Karpas-422 (cell line): ENCODE measurements around the gene OR4F15. TPM values are rescaled to one million over a fixed set of nuclear protein-coding genes. Genes with fewer than 3 reads are reported as not detected.

Experiments
- DNase-seq: peaks from one replicate; pipeline ENCODE4 v3.0.0-alpha.2; 2015
- H2AFZ ChIP-seq: fragments of 200-600 bp; sonication (generic); 2 replicates; pipeline ENCODE4 v1.6.1; 2014; ENCODE audit warnings: antibody characterized with exemption, low read length, mixed read lengths
- H3K27ac ChIP-seq: fragments of 200-600 bp; sonication (generic); 2 replicates; pipeline ENCODE4 v1.5.1; 2014; ENCODE audit warnings: mild to moderate bottlenecking, low read length, moderate library complexity
- H3K27me3 ChIP-seq: fragments of 200-600 bp; sonication (generic); 2 replicates; pipeline ENCODE4 v1.6.1; 2014; ENCODE audit warnings: low read length, mixed read lengths
- H3K36me3 ChIP-seq: fragments of 200-600 bp; sonication (generic); 2 replicates; pipeline ENCODE4 v1.6.1; 2014; ENCODE audit warnings: low read length, mixed read lengths; ENCODE audit not compliant: insufficient read depth
- H3K4me1 ChIP-seq: fragments of 200-600 bp; sonication (generic); 2 replicates; pipeline ENCODE4 v1.6.1; 2014; ENCODE audit warnings: mild to moderate bottlenecking, low read length, mixed read lengths
- H3K4me2 ChIP-seq: fragments of 200-600 bp; sonication (generic); 2 replicates; pipeline ENCODE4 v1.6.1; 2014; ENCODE audit warnings: low read length, low read depth, mild to moderate bottlenecking; ENCODE audit not compliant: poor library complexity, severe bottlenecking
- H3K4me3 ChIP-seq: fragments of 200-600 bp; sonication (generic); 2 replicates; pipeline ENCODE4 v1.5.1; 2014; ENCODE audit warnings: mild to moderate bottlenecking, antibody characterized with exemption, low read length, mixed read lengths
- H3K79me2 ChIP-seq: fragments of 200-600 bp; sonication (generic); 2 replicates; pipeline ENCODE4 v1.6.1; 2014; ENCODE audit warnings: mild to moderate bottlenecking, low read length, mixed read lengths
- H3K9ac ChIP-seq: fragments of 200-600 bp; sonication (generic); 2 replicates; pipeline ENCODE4 v1.6.0; 2014; ENCODE audit warnings: low read length
- H3K9me2 ChIP-seq: fragments of 200-600 bp; sonication (generic), shearing (Covaris generic); replicated peaks from 2 replicates; pipeline ENCODE4 v1.6.0; 2014; ENCODE audit warnings: mild to moderate bottlenecking, low read length, moderate library complexity; ENCODE audit not compliant: insufficient read depth
- H3K9me3 ChIP-seq: fragments of 300-700, 200-600 bp; sonication (generic); 2 replicates; pipeline ENCODE4 v1.6.1; 2014; ENCODE audit warnings: low read length, mixed read lengths
- H4K20me1 ChIP-seq: fragments of 200-600 bp; sonication (generic); 2 replicates; pipeline ENCODE4 v1.6.1; 2014; ENCODE audit warnings: mild to moderate bottlenecking, antibody characterized with exemption, low read length, low read depth; ENCODE audit not compliant: insufficient read depth
- small RNA-seq: library from RNA; depleted of rRNA; stranded (forward); fragments of <200 nt; gene quantifications from one replicate; pipeline ENCODE3, GENCODE V24; 2014
- total RNA-seq: library from RNA; depleted of rRNA; stranded (reverse); fragments of >200 nt; shearing (Covaris generic); gene quantifications from 2 replicates; pipeline ENCODE4 v1.2.3, GENCODE V29; 2014; ENCODE audit warnings: low replicate concordance; rRNA removed

Gene OR4F15
- total RNA-seq, 1 experiment from 2014 or later: not detected

DNA sequence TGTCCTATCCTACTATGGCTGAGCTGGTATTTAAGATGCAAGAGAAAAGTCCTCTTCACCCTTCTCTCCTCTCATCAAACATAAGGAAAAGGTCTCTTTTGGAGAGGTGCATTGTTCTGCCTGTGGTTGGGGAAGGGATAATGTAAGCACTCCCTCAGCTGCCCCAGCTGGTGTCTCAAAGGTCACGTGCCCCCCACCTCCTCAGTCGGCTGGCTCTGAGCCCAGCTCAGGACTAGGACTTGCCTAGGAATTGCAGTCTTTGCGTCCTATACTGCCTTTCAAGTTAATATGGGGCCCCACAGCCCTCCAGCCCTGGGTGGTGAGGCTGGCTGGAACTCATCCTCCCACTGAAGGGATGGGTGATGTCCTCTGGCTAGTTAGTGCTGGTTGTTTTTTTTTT lies 29.7 kb downstream of the OR4F15 start:
- no peak for DNase-seq
- H3K27ac ChIP-seq: no peak overlapping the region
- no peaks in the 10 kb centered on the region for H3K27me3 ChIP-seq
- no peaks in the 10 kb centered on the region for H4K20me1 ChIP-seq
- H3K9ac ChIP-seq: no peak overlapping the region
- H3K4me1 ChIP-seq: no peaks in the 10 kb centered on the region
- H2AFZ ChIP-seq: no peak overlapping the region
- no peaks in the 10 kb centered on the region for H3K79me2 ChIP-seq
- no peak overlapping the region for H3K4me2 ChIP-seq
- H3K36me3 ChIP-seq: no peaks in the 10 kb centered on the region
- H3K9me2 ChIP-seq: no peaks in the 10 kb centered on the region
- H3K9me3 ChIP-seq: no peaks in the 10 kb centered on the region
- no peak overlapping the region for H3K4me3 ChIP-seq

GRCh38 chr15:101844916-101845315 lies 32.9 kb downstream of the OR4F15 start:
- Histone ChIP-seq H3K27ac (no peak overlapping the region), H3K4me3 (no peak overlapping the region), H3K27me3 (no peaks in the 10 kb centered on the region), H4K20me1 (no peaks in the 10 kb centered on the region), H3K36me3 (no peaks in the 10 kb centered on the region), H2AFZ (no peak overlapping the region), H3K4me1 (no peaks in the 10 kb centered on the region), H3K9me3 (no peaks in the 10 kb centered on the region), H3K9ac (no peak overlapping the region), H3K9me2 (no peaks in the 10 kb centered on the region), H3K79me2 (no peaks in the 10 kb centered on the region), H3K4me2 (no peak overlapping the region)
- DNase-seq: no peak

DNA sequence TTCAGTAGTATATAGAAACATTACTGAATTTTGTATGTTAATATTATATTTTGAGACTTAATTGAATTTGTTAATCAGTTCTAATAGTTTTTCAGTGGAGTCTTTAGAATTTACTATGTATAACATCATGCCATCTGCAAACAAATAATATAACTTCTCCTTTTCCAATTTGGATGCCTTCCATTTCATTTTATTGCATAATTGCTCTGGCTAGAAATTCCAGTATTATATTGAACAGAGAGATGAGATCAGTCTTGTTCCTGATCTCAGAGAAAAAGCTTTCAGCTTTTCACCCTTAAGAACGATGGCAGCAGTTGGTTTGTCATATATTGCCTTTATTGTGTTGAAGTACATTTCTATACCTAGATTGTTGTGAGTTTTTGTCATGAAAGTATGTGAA lies 40.4 kb downstream of the OR4F15 start:
- H3K36me3 ChIP-seq: no peaks in the 10 kb centered on the region
- DNase-seq: no peak
- H3K4me1 ChIP-seq: no peaks in the 10 kb centered on the region
- H4K20me1 ChIP-seq: no peaks in the 10 kb centered on the region
- H3K4me2 ChIP-seq: no peak overlapping the region
- no peak overlapping the region for H3K9ac ChIP-seq
- no peak overlapping the region for H3K4me3 ChIP-seq
- H3K9me3 ChIP-seq: no peaks in the 10 kb centered on the region
- no peak overlapping the region for H2AFZ ChIP-seq
- no peaks in the 10 kb centered on the region for H3K79me2 ChIP-seq
- no peaks in the 10 kb centered on the region for H3K9me2 ChIP-seq
- H3K27ac ChIP-seq: no peak overlapping the region
- H3K27me3 ChIP-seq: 0 out of 2 replicates have a peak, but pooled peaks cover 3% of the 10 kb centered on the region

Small RNA genes within 50 kb of the gene (small RNA-seq; reads per million reads assigned to genes)
- gene RN7SL209P: not detected

Other genes with a start within 250 kb of the OR4F15 start
- gene TM2D3, start 159.8 kb upstream of the OR4F15 start, total RNA-seq: 22.7 and 42.2 TPM in 2 replicates
- 11.0 and 12.4 TPM in 2 replicates for gene TARS3, start 87.7 kb upstream of the OR4F15 start, total RNA-seq
- not detected in 2 replicates for gene OR4F6, start 8.7 kb upstream of the OR4F15 start, total RNA-seq